Activated CD4-positive, alpha-beta T cell treated with anti-CD3 and anti-CD28 coated beads for 4 hours (primary cell): ENCODE results near the gene SNX8.
A peak's percentile ranks its signal among the peaks of the same experiment; 100 is the strongest.
"Not testable (repeated sequence)": the region's sequence is repeated elsewhere in the genome, so short reads cannot be mapped to it uniquely, and the experiment has no call there.

ENCODE experiments used
- DNase-seq, 2 donors: peaks; one replicate each; pipeline ENCODE4 v3.0.0-alpha.2; 2020

SNX8 gene

DNA sequence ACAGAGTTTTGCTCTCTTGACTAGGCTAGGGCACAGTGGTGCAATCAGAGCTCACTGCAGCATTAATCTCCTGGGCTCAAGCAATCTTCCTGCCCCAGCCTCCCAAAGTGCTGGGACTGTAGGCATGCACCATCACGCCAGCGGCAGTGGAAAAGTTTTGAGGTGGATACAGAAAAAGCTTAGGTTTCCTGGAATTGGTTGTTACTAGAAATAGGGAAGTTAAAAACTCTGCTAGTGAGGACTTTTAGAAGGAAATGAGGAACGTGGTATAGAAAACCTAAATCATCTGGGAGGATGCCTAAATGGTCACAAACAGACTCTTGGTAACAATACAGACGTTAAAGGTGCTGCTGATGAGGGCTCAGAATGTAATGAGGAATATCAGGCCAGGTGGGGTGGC lies 10.9 kb upstream of the SNX8 start:
- no peak for DNase-seq

DNA sequence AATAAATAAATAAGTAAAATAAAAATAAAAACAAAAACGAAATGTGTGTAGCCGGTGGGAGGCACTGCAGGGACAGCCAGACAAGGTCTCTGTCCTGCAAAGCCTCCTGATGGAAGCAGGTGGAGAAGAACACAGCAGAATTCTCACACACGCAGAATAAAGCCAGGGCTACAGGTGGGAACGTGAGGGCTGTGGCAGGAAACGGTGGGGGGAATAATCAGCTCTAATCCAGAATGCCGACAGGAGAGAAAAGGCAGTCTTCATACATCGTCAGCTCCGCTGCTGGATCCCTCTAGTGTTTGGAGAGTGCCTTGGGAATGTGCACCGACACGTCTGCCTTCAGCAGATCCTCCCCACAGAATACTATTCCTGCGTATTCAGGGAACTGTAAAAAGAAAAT lies 6.8 kb upstream of the SNX8 start:
- DNase-seq = no peak

DNA sequence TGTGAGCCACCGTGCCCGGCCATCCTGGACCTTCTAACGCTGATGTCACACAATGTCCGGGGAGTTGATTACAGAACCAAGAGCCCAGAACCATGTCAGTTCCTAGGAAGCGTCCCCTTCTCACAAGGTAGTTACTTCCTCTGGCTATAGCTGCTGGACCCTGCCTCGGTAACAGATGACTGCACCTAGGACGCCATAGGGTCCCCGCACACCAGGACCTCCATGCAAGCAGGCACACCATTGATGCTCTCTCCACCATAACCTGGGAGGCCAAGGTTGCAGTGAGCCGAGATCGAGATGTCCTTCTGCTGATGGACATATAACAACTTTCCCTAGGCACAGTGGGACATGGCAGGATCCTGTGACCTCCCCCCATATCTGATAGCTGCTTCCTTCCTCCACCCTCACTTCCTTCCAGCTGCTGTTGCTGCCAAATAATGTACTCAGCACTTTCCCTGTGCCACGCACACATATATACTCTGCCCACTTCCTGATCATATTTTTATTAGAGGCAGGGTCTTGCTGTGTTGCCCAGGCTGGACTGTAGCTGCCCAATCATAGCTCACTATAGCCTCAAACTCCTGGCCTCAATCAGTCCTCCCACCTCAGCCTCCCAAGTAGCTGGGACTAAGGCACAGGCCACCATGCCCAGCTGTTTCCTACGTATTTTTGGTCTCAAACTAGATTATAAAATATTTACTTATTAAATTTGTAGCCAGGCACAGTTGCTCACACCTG lies 3.5 kb upstream of the SNX8 start:
- no peak for DNase-seq

DNA sequence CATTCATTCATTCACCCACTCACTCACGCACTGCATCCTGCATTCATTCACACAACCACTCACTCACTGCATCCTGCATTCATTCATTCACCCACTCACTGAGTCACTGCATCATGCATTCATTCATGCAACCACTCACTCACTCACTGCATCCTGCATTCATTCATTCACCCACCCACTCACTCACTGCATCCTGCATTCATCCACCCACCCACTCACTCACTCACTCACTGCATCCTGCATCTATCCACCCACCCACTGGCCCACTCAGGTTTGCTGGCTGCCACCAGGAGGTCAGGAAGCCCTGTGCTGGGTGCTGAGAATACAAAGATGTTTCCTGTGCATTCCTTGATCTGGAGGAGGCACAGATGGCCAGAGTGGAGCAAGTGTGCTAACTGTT lies 2.3 kb upstream of the SNX8 start:
- no peak for DNase-seq

DNA sequence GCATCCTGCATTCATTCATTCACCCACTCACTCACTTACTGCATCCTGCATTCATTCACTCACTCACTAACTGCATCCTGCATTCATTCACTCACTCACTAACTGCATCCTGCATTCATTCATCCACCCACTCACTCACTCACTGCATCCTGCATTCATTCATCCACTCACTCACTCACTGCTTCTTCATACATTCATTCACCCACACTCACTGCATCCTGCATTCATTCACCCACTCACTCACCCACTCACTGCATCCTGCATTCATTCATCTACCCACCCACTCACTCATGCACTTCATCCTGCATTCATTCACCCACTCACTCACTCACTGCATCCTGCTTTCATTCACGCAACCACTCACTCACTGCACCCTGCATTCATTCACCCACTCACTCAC lies 1.5 kb upstream of the SNX8 start:
- no peak for DNase-seq

DNA sequence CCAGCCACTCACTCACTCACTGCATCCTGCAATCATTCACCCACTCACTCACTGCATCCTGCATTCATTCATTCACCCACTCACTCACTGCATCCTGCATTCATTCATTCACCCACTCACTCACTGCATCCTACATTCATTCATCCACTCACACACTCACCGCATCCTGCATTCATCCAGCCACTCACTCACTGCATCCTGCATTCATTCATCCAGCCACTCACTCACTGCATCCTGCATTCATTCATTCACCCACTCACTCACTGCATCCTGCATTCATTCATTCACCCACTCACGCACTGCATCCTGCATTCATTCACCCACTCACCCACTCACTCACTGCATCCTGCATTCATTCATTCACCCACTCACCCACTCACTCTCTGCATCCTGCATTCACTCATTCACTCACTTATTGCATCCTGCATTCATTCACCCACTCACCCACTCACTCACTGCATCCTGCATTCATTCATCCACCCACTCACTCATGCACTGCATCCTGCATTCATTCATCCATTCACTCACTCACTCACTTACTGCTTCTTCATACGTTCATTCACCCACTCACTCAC lies 802 bp upstream of the SNX8 start:
- not testable (repeated sequence) for DNase-seq

DNA sequence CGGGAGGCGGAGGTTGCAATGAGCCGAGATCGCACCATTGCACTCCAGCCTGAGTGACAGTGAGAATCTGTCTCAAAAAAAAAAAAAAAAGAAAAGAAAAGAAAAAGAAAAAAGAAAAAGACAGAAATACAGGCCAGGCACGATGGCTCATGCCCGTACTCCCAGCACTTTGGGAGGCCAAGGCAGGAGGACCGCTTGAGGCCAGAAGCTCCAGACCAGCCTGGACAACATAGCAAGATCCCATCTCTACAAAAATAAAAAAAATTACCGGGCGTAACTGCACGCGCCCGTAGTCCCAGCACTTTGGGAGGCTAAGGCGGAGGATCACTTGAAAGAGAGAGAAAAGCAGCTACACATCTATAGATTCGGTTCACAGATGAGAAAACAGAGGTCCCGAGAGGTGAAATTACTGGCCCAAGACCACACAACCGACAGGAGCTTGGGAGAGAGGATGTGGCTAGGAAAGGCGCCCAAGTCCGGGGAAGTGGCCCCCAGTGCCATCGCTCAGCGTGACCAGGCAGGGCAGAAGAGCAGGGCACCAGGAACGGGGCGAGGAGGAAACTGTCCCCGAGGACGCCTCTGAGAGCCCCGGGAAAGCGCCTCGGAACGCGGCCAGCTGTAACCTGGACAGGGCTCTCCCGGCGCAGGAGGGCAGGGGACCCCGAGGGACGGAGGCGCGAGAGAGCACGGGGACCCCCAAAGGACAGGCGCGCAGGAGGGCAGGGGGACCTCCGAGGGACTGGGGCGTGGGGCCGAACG lies 612 bp downstream of the SNX8 start:
- DNase-seq = no peak

DNA sequence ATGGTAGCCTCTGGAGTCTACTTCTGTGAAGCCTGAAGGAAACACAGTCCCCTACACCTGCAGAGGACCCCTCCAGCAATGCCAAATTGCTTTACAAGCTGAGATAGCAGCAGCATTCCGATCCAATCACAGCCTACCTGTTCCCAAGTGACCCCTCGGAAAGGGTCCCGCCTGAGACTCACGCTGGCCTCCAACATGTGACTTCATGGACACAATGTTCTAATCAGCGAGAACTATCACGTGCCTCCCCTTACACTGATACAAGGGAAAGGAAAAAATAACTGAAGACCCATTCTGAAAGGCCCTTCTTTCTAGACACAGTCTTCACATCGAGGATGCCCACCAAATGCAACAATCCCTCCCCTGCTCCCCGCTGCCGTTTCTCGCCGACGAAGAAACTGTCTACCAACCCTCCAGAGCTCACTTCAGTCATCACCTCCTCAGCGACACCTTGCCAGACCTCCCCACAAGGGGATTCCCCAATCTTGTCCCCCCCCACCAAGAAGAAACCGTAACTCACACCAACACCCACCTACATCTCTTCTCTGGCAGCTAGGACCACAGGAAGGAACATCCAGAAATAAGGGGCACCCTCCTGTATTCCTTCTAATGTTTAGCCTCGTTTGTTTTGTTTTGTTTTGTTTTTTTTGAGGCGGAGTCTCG lies 1.8 kb downstream of the SNX8 start:
- no peak for DNase-seq

DNA sequence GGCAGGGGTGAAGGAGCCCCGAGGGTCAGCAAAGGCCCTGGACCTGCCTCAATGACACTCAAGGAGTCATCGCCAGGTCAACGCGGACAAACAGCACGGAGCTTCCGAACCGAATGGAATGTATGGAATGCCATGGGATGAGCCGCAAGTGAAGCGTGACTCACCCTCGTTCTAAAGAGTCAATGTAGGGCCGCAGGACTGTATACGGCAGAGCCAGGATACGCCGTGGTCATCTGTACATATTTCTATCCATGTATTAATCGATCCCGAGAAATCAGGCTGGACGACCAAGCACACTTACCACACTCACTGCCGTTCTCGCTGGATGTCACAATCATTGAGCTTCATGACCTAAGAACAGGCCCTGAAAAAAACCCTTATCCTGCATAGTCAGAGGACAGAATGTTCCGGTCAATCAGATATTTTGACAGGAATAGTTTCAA lies 4.3 kb downstream of the SNX8 start:
- no peak for DNase-seq

DNA sequence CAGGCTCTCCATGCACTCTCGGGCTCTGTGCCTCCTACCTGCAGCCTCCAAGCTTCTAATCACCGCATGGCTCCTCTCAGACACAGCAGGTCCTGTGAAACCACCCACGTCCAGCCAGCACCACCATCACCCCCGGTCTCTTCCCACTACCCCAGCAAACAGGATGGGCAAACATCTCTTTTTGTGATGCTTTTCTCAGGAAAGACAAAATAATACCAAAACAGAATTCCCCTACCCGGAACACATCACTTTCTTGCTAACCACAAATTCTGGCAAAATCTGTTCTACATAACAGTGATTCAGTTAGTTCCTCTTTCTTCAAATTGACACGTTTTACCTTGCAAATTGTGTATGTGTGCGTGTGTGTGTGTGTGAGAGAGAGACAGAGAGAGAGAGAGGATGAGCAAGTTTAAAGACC lies 6.5 kb downstream of the SNX8 start:
- DNase-seq = no peak

DNA sequence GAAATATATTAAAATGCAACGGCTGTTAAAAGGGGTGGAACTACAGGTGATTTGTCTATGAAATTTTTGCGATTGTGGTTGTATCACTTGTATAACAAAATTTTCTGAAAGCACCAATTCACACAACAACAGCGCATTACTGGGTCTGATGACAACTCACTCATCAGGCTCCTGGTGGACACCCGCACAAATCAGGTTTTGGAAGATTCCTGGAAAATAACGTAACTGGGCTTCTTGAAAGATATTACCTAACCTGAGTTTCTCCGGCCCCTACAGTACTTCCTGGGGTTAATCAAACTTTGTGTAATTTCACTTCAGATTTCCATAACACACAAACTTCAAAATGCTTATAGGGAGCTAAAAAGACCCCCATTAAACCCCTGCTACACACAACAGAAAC lies 7.6 kb downstream of the SNX8 start:
- no peak for DNase-seq

DNA sequence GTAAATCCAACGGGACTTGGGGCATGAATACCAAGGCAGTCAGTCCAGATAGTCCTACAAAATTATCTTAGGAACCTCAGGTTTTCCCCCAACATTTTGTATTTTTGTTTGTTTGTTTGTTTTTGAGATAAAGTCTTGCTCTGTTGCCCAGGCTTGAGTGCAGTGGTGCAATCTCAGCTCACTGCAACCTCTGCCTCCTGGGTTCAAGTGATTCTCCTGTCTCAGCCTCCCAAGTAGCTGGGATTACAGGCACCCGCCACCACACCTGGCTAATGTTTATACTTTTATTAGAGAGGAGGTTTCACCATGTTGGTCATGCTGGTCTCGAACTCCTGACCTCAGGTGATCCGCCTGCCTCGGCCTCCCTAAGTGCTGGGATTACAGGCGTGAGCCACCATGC lies 9.0 kb downstream of the SNX8 start:
- not testable (repeated sequence) for DNase-seq

DNA sequence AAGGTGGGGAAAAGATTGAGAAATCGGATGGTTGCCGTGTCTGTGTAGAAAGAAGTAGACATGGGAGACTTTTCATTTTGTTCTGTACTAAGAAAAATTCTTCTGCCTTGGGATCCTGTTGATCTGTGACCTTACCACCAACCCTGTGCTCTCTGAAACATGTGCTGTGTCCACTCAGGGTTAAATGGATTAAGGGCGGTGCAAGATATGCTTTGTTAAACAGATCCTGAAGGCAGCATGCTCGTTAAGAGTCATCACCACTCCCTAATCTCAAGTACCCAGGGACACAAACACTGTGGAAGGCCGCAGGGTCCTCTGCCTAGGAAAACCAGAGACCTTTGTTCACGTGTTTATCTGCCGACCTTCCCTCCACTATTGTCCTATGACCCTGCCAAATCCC lies 10.7 kb downstream of the SNX8 start:
- DNase-seq = not testable (repeated sequence)

DNA sequence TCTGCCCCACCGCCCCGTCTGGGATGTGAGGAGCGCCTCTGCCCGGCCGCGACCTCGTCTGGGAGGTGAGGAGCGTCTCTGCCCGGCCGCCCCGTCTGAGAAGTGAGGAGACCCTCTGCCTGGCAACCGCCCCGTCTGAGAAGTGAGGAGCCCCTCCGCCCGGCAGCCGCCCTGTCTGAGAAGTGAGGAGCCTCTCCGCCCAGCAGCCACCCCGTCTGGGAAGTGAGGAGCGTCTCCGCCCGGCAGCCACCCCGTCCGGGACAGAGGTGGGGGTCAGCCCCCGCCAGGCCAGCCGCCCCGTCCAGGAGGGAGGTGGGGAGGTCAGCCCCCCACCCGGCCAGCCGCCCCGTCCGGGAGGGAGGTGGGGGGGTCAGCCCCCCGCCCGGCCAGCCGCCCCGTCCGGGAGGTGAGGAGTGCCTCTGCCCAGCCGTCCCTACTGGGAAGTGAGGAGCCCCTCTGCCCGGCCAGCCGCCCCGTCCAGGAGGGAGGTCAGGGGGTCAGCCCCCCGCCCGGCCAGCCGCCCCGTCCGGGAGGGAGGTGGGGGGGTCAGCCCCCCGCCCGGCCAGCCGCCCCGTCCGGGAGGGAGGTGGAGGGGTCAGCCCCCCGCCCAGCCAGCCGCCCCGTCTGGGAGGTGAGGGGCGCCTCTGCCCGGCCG lies 11.4 kb downstream of the SNX8 start:
- DNase-seq = not testable (repeated sequence)

DNA sequence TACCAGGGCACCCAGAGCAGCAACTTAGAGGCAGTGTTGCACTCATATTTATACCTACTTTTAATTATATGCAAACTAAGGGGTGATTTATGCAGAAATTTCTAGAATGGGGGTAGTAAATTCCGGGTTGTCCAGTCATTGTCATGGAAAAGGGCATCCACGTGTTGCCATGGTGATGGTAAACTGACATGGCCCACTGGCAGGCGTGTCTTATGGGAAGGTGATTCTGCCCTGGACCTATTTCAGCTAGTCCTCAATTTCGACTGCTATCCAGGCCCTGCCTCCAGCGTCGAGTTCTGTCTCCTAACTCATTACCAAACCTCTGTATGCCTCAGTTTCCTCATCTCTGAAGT lies 12.8 kb downstream of the SNX8 start:
- no peak for DNase-seq

DNA sequence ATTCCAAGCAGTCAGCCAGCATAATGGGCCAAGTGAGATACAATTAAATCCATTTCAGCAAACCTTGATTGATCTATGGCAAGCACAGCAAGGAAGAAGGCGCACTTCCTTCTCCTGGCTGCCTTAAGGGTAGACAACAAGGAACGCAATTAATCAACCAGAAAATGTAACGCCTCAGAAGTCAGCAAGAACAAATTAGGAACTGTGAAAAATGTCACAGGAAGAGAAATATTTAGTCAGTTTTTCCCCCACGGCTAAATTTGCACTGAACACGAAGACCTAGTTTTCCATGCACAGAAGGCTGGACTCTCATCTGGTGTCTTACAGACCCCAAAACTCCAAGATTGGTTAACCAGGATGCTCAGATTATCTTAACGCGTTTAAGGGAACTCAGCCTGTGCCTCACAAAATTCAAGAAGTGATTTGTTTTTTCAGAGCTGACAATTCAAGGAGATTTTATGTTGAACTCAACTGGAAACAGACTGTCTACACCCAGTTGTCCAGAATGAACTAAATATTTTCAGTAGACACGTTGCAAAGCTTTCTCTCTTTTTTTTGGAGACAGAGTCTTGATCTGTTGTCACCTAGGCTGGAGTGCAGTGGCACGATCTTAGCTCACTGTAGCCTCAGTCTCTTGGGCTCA lies 14.2 kb downstream of the SNX8 start:
- DNase-seq = no peak

DNA sequence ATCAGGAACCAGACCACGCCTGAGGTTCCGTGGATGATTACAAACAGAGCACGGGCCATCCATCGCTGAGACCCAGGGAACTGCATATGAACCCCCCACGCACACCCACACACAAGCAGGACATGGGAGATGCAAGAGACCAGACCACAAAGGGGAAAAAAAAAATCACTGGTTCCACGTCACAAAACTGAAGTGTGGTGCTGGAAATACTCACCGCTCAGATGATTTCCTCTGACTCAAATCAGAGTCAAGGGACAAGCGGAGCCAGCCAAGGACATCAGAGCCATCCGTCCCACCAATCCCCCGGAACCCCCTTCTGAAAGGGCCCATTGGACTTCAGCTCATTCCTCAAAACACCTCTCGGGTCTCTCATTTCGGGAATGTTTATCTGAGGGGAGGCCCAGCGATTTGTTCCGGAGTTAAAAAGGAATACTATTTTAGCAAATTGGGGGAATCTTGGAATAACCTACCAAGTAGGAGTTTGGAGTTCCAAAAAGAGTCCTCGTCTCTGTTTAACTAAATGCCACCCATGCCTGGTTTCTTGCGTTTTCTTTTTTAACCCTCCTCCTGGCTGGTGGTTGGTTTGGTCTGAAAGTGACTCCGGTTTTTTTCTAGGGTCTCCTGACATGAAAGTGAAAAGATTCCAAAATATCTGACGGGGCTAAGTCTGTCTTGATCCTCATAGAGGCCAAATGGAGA lies 15.0 kb downstream of the SNX8 start:
- peak; percentile 26 to 36 for DNase-seq

DNA sequence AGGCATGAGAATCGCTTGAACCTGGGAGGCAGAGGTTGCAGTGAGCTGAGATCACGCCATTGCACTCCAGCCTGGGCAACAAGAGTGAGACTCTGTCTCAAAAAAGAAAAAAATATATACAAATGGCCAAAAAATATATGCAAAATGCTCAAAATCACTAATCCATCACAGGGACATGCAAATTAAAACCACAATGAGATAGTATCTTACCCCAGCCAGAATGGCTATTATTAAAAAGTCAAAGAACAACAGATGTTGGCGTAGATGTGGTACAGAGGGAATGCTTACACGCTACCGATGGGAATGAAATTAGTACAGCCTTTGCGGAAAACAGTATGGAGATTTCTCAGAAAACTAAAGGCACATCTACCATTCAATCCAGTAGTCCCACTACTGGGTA lies 17.4 kb downstream of the SNX8 start:
- no peak for DNase-seq

DNA sequence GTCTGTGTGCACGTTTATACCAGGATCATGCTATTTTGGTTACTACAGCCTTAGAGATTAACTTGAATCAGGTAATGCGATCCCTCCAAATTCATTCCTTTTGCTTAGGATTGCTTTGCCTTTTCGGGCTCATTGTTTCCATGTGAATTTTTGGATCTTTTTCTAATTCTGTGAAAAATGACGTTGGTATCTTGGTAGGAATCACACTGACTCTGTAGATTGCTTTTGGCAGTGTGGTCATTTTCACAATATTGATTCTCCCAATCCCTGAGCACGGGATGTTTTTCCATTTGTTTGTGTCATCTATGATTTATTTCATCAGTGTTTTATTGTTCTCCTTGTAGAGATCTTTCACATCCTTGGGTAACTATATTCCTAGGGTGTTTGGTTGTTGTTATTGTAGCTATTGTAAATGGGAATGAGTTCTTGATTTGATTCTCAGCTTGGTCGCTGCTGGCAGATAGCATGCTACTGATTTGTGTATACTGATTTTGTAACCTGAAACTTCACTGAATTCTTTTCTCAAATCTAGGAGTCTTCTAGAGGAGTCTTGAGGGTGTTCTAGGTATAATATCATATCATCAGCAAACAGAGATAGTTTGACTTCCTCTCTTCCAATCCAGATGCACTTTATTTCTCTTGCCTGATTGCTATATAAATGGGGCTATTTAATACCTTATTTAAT lies 18.2 kb downstream of the SNX8 start:
- DNase-seq = no peak

DNA sequence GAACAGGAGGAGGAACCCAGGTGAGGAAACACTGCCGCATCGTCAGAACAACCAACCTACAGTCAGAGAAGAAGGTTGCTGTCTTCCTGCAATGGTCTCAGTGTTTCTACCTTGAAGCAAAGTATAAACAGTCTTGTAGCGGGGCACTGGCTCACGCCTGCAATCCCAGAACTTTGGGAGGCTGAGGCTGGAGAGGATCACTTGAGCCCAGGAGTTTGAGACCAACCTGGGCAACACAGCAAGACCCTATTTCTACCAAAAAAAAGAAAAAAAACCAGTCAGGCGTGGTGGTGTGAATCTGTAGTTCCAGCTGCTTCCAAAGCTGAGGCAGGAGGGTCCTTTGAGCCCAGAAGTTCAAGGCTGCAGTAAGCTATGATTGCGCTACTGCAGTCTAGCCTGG lies 23.4 kb downstream of the SNX8 start:
- no peak for DNase-seq

DNA sequence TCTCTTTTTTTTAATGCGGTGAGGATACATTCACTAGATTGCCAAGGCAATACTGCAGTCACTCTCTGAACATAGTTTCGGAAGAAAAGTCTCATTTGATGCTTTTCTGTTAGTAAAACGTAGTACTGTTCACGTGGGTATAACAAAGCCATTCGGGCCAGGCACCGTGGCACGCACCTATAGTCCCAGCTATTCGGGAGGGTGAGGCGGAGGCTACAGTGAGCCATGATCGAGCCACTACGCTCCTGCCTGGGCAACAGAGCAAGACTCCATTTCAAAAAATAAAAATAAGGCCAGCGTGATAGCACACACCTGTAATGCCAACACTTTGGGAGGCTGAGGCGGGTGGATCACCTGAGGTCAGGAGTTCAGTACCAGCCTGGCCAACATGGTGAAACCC lies 24.6 kb downstream of the SNX8 start:
- DNase-seq = no peak
